NOMO-1 treated with dmso at 0.1 percent for 144 hours (cell line): Measurements from ENCODE around the gene PDE11A.
"Not testable (repeated sequence)": the region's sequence is repeated elsewhere in the genome, so short reads cannot be mapped to it uniquely, and the experiment has no call there.

ENCODE experiments used
- DNase-seq: peaks from one replicate; lab custom pipeline; 2025; ENCODE audit not compliant: unreplicated experiment; lab: John Stamatoyannopoulos, UW

PDE11A gene

GRCh38 chr2:178009813-178010212 is 62.8 kb downstream of the PDE11A start:
- no peak for DNase-seq

GRCh38 chr2:178008636-178009289 is 63.8 kb downstream of the PDE11A start:
- no peak for DNase-seq

DNA sequence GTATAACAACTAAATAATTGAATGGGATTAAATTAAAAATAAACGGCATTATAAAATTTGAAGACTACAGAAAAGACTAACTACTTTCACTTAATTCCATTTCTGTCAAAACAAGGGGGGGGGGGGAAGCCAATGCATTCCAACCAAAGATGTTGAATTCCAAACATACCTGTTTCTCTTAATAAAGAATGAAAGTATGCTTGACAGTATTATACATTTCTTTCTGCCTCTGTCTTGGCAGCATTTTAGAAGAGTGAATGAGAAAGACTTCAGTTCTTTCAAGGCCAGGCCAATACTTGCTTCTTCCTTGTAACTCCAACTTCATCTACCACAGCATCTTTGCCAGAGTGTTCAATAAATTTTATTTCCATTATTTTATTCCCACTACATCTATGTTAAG is 65.9 kb downstream of the PDE11A start:
- no peak for DNase-seq

DNA sequence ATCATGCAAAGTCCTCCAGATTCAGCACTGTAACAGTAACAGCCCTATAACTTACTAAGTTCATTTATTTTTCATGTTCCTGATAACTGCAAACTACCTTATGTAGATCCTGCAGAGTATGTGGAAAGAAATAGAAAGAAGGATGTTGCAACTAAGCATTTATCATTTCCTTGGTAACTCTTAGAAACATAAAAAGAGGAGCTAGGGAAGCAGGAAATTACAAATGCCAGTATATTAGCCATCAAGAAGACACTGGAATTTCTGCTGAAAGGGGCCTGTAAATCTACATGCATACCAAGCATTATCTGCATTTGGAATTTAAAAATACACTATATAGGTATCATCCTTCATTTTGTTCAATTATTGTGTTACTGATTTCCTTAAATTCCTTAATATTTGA is 66.8 kb downstream of the PDE11A start:
- no peak for DNase-seq

GRCh38 chr2:178002038-178002437 is 70.5 kb downstream of the PDE11A start:
- DNase-seq, result no peak

DNA sequence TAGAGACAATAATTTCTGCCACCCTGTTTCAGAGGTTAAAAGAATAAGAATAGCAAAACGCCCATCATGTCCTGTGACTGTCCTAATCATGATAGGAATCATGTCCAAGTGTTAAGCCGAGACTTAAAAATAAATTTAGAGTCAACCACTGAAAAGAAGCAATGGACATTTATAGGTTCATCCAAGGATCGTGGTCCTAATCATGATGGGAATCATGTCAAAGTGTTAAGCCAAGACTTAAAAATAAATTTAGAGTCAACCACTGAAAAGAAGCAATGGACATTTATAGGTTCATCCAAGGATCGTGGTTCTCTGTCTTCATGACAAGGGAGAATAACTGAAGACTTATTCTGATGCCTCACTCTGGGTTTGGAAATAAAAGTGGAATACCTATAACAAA is 73.6 kb downstream of the PDE11A start:
- DNase-seq, result no peak

DNA sequence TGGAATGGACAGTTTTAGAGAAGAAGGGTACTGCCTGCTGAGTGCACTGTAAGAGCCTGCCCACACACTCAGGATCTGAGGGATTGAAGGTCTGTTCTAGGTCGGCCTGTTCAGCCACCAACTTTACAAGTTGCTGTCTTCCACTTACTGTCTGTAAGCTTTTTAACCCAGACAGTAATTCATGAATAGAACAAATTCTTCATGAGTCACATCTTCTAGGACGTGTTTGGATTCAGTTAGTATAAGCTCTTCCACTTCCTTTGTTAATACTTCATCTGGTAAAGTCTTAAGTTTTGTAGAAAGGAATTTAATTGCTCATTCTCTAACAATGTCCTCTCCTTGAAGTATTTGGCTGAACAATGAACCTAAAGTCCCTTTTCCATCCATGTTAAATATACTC is 74.6 kb downstream of the PDE11A start:
- no peak for DNase-seq

DNA sequence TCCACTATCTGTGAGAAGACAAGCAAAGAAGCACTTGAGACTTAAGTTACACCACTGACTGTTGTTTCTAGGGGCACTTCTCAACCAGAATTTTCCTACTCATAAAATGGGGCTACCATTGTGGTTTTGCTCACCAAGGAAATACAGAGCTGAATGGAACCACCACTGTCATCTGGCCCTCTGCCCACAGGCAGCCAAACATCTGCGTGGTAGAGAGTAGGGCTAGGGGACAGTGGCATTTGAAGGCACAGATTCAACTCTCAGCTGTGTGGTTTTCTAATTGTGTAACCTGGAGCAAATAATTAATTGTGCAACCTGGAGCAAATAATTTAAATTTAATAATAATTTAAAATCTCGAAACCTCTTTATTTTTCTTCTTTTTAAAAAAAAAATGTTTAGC is 79.6 kb downstream of the PDE11A start:
- no peak for DNase-seq

DNA sequence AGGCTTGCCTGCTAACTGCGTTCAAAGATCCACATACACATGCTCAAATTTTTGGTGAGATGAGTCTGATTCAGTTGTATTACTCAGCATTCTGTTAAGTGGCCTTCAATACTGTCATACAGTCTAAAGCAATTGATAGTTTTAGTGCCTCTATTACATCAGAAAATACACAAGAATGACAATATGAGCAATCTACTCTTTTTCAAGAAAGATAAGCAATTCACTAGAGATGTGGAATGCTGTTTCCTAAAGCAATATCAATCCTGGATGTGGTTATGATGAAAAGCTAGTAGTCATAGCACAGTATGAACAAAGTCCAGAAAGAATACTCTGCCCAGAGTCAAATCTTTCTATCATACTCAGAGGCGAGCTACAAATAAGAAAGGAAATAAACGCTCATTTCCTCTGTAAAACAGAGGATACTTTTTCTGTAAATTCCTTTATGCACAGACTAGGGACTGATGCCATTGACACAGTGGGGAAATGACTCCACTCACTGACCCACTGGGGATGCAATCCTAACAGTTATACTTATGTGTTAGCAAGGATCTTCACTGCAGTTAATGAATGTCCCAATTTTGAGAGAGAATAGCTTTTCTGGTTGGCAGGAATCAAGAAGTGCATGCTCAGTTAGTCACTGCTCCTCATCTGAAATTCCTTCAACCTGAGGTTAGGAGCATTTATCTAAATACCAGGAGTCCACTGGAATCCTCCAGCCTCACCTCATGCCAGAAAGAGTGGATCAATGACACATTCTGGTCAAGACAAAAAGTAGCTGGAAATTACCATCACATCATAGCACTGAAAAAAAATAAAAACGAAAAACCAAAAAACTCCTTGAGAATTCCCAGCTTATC is 83.3 kb downstream of the PDE11A start:
- DNase-seq, result no peak

DNA sequence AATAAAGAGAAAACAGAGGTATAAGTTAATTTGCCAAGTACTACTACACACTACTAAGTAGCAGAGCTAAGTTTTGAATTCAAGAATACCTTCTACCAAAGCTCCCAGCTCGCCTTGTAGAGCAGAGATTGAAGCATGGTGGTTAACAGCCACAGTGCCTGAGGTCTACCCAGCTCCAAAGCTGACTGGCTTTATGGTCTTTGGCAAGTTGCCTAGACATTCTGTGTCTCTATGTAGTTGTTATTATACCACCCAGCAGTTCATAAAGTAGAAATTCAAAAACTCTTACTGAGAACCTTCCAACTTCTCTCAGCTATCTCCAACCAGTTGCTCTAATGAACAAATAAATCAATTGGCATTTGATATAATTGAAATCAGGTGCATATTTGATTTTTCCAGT is 87.8 kb downstream of the PDE11A start:
- no peak for DNase-seq

DNA sequence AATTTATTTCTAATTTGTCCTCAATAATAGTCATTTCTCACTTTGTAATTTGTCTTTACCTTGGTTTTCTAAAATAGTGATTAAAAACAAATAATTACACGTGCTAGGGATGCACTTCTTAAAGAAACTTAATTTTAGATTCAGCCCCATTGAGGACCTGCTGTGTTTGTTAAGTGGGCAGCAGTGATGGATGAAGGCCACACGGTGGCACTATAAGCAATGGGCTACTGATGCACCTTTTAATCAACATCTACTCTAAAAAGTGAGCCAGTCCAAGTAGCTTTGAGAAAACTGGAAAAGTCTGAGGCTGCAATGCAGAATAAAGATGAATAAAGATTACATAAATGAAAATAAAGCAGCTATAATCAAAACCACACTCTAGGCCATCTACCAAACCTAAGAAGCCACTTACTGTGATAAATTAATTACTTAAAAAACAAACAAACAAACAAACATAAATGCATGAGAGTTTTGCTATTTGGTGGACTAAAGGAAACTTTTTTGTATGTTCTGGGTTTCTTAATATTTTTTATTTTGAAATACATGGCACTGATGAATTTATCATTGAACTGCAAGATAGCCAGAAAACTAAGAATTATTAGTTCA is 89.3 kb downstream of the PDE11A start:
- DNase-seq, result no peak

DNA sequence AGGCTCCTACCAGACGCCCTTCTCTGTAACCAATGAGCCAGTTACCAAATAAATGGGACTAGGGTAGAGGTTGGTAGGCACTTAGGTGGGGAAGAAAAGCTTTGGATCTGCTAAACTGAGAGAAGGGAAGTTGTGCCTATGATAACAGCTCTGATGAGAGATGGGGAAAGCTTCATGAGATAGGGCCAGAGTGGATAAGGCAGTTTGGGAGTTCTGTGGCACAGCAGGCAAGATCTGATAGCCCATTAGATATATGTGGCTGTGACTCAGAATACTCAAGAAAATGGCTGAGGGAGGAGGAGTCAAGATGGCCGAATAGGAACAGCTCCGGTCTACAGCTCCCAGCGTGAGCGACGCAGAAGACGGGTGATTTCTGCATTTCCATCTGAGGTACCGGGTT is 99.8 kb downstream of the PDE11A start:
- no peak for DNase-seq

GRCh38 chr2:177972123-177972522 is 100.5 kb downstream of the PDE11A start:
- DNase-seq, result no peak

- no peak for DNase-seq
Measured at GRCh38 chr2:177970670-177971454, 101.7 kb downstream of the PDE11A start.

DNA sequence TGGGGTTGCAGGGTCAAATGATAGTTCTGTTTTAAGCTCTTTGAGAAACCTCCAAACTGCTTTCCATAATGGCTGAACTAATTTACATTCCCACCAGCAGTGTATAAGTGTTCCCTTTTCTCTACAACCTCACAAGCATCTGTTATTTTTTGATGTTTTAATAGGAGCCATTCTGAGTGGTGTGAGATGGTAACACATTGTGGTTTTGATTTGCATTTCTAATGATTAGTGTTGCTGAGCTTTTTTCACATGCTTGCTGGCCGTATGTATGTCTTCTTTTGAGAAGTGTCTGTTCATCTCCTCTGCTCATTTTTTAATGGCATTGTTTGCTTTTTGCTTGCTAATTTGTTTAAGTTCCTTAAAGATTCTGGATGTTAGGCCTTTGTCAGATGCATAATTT is 107.7 kb downstream of the PDE11A start:
- DNase-seq, result no peak

- DNase-seq, result no peak
Measured at GRCh38 chr2:177952151-177952550, 120.4 kb downstream of the PDE11A start.

- not testable (repeated sequence) for DNase-seq
Measured at GRCh38 chr2:177947598-177947997, 125.0 kb downstream of the PDE11A start.

DNA sequence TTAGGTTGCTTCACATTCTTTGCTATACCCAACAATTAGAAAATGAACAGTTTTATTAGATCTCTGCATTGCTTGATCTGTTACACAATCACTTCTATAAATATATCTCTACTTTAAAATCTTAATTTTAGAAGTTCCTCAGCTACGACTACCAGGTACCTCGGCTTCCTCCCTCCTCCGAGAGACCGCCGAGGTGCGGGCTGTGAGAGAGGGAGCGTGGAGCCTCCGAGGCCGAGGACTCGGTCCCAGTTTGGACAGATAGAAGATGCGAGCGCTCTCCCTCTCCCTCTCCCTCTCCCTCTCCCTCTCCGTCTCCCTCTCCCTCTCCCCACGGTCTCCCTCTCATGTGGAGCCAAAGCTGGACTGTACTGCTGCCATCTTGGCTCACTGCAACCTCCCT is 128.0 kb downstream of the PDE11A start:
- DNase-seq, result not testable (repeated sequence)

- DNase-seq, result no peak
Measured at GRCh38 chr2:177942731-177943130, 129.8 kb downstream of the PDE11A start.

DNA sequence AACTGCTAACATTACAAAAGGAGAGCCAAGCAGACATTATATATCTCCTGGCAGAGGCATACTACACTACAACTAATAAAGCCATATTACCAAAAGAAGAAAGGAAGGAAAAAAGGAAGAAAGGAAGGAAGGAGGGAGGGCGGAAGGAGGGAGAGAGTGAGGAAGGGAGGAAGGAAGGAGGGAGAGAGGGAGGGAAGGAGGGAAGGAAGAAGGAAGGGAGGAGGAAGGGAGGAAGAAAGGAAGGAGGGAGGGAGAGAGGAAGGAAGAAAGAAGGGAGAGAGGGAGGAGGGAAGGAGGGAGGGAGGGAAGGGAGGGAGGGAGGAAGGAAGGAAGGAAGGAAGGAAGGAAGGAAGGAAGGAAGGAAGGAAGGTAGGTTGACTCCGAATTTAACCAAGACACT is 133.4 kb downstream of the PDE11A start:
- no peak for DNase-seq

DNA sequence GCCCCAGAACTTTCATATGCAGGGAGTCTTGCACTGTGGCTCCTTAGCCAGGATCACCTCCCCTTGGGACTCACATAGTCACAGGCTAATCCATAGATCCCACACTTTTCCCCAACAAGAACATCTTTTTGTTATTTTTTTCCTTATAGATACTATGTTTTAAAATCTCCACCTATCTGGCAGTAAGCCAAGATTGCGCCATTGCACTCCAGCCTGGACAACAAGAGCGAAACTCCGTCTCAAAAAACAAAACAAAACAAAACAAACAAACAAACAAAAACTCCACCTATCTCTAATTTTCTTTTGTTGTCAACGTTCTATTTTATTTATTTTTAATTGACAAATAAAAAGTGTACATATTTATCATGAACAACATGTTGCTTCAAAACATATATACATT is 141.7 kb downstream of the PDE11A start:
- DNase-seq, result no peak
